HEK293T (cell line): ENCODE data around the gene ADCY9.

Source experiments
- CTCF ChIA-PET: fragments of 350-600 bp; formaldehyde crosslinking; extraction: SDS; loops from one replicate; lab custom pipeline; 2021; ENCODE audit warnings: antibody characterized with exemption, inconsistent platforms; lab: Yijun Ruan, JAX
- POLR2A ChIA-PET: fragments of 350-600 bp; formaldehyde crosslinking; extraction: SDS; loops from one replicate; lab custom pipeline; 2020; ENCODE audit warnings: antibody characterized with exemption, inconsistent platforms; lab: Yijun Ruan, JAX
- DNase-seq: peaks from one replicate; pipeline ENCODE4 v3.0.0; 2012; ENCODE audit warnings: mixed read lengths; ENCODE audit errors: extremely low spot score
- ARNT ChIP-seq: fragments of 450-650 bp; IDR thresholded peaks from 2 replicates; pipeline ENCODE4 v1.6.1; 2017; ENCODE audit warnings: mild to moderate bottlenecking
- BHLHE40 ChIP-seq: fragments of 450-650 bp; IDR thresholded peaks from 2 replicates; pipeline ENCODE4 v1.6.1; 2016; ENCODE audit warnings: mild to moderate bottlenecking, moderate library complexity, borderline replicate concordance
- CTBP1 ChIP-seq: fragments of 450-650 bp; IDR thresholded peaks from 2 replicates; pipeline ENCODE4 v1.6.1; 2016; ENCODE audit warnings: borderline replicate concordance
- ELF4 ChIP-seq: fragments of 450-650 bp; IDR thresholded peaks from 2 replicates; pipeline ENCODE4 v1.6.1; 2017; ENCODE audit warnings: antibody characterized with exemption
- FOXA1 ChIP-seq: fragments of 450-650 bp; IDR thresholded peaks from 2 replicates; pipeline ENCODE4 v1.6.1; 2016; ENCODE audit warnings: mild to moderate bottlenecking
- FOXK2 ChIP-seq: fragments of 450-650 bp; IDR thresholded peaks from 2 replicates; pipeline ENCODE4 v1.6.1; 2016; ENCODE audit warnings: mild to moderate bottlenecking
- FOXM1 ChIP-seq: fragments of 450-650 bp; IDR thresholded peaks from 2 replicates; pipeline ENCODE4 v1.6.1; 2017; ENCODE audit warnings: mild to moderate bottlenecking, borderline replicate concordance
- HDGF ChIP-seq: fragments of 450-650 bp; IDR thresholded peaks from 2 replicates; pipeline ENCODE4 v1.6.1; 2017; ENCODE audit warnings: antibody characterized with exemption, borderline replicate concordance
- L3MBTL2 ChIP-seq: fragments of 450-650 bp; conservative IDR thresholded peaks from 2 replicates; pipeline ENCODE4 v1.6.1; 2016; ENCODE audit warnings: mild to moderate bottlenecking
- LEF1 ChIP-seq: fragments of 450-650 bp; IDR thresholded peaks from 2 replicates; pipeline ENCODE4 v1.6.1; 2017; ENCODE audit warnings: mild to moderate bottlenecking, borderline replicate concordance
- NFRKB ChIP-seq: fragments of 450-650 bp; IDR thresholded peaks from 2 replicates; pipeline ENCODE4 v1.6.1; 2016; ENCODE audit warnings: mild to moderate bottlenecking, moderate library complexity
- PKNOX1 ChIP-seq: fragments of 450-650 bp; IDR thresholded peaks from 2 replicates; pipeline ENCODE4 v1.6.1; 2016
- SP1 ChIP-seq: fragments of 450-650 bp; IDR thresholded peaks from 2 replicates; pipeline ENCODE4 v1.6.1; 2017
- SUZ12 ChIP-seq: fragments of 450-650 bp; IDR thresholded peaks from 2 replicates; pipeline ENCODE4 v1.6.1; 2016; ENCODE audit warnings: mild to moderate bottlenecking
- TARDBP ChIP-seq: fragments of 450-650 bp; IDR thresholded peaks from 2 replicates; pipeline ENCODE4 v1.6.1; 2016
- ZNF384 ChIP-seq: fragments of 450-650 bp; IDR thresholded peaks from 2 replicates; pipeline ENCODE4 v1.6.1; 2016

Gene ADCY9

GRCh38 chr16:3979518-3979917, 136.7 kb downstream of the ADCY9 start:
- POLR2A ChIA-PET, result no interaction called here
- TF ChIP-seq ARNT, result no peak
- no peak for TF ChIP-seq BHLHE40
- TF ChIP-seq PKNOX1, result no peak
- no peak for TF ChIP-seq CTBP1
- TF ChIP-seq SP1, result no peak
- TF ChIP-seq FOXA1, result no peak
- no peak for TF ChIP-seq SUZ12
- no peak for TF ChIP-seq FOXM1
- TF ChIP-seq ELF4, result no peak
- TF ChIP-seq L3MBTL2, result no peak
- TF ChIP-seq ZNF384, result no peak
- no peak for TF ChIP-seq HDGF
- no peak for TF ChIP-seq TARDBP
- TF ChIP-seq NFRKB, result no peak
- no peak for TF ChIP-seq LEF1
- no peak for TF ChIP-seq FOXK2
- DNase-seq, result no peak
- CTCF ChIA-PET, result no interaction called here

- DNase-seq, result no peak
- TF ChIP-seq ARNT (no peak), PKNOX1 (no peak), LEF1 (no peak), SUZ12 (no peak), ZNF384 (no peak), SP1 (no peak), FOXM1 (no peak), NFRKB (no peak), L3MBTL2 (no peak), FOXK2 (no peak), FOXA1 (no peak), HDGF (no peak), CTBP1 (no peak), TARDBP (no peak)
- ChIA-PET CTCF (interaction anchor here (0.8 kb wide), 1 partner anchor 19 kb away, joined by 3 read pairs; no protein-coding TSS in a partner anchor), POLR2A (no interaction called here)
Observed at GRCh38 chr16:3979070-3979469, 137.2 kb downstream of the ADCY9 start.

GRCh38 chr16:3977376-3977775, 138.9 kb downstream of the ADCY9 start:
- ChIA-PET CTCF (interaction anchor here (1.7 kb wide), 1 partner anchor 276 kb away, joined by 3 read pairs; no protein-coding TSS in a partner anchor), POLR2A (no interaction called here)
- TF ChIP-seq FOXA1 (no peak), L3MBTL2 (no peak), PKNOX1 (no peak), BHLHE40 (no peak), FOXK2 (no peak), FOXM1 (no peak), HDGF (no peak), SUZ12 (no peak), LEF1 (no peak)
- DNase-seq, result no peak

- no peak for TF ChIP-seq SUZ12
- TF ChIP-seq SP1, result no peak
- no peak for TF ChIP-seq NFRKB
- TF ChIP-seq FOXK2, result no peak
- TF ChIP-seq FOXM1, result no peak
- no peak for TF ChIP-seq FOXA1
- TF ChIP-seq LEF1, result no peak
- no peak for TF ChIP-seq ZNF384
- no peak for TF ChIP-seq CTBP1
- no peak for TF ChIP-seq TARDBP
- TF ChIP-seq ELF4, result no peak
- no peak for TF ChIP-seq ARNT
- TF ChIP-seq PKNOX1, result no peak
- no peak for TF ChIP-seq HDGF
- no peak for TF ChIP-seq L3MBTL2
- ChIA-PET CTCF (no interaction called here), POLR2A (no interaction called here)
- DNase-seq, result no peak
Observed at GRCh38 chr16:3974751-3975150, 141.5 kb downstream of the ADCY9 start.

- POLR2A ChIA-PET, result no interaction called here
- CTCF ChIA-PET, result no interaction called here
- TF ChIP-seq HDGF, result no peak
- DNase-seq, result no peak
Observed at GRCh38 chr16:3971706-3972105, 144.5 kb downstream of the ADCY9 start.

GRCh38 chr16:3971261-3971660, 145.0 kb downstream of the ADCY9 start:
- POLR2A ChIA-PET, result no interaction called here
- CTCF ChIA-PET, result no interaction called here
- no peak for DNase-seq
- no peak for TF ChIP-seq FOXA1
- no peak for TF ChIP-seq FOXM1
- TF ChIP-seq L3MBTL2, result no peak
- no peak for TF ChIP-seq FOXK2
